Epithelial cell of esophagus (primary cell): ENCODE results near the gene SAG.

Experiments used
- DNase-seq: peaks from one replicate; pipeline ENCODE4 v3.0.0; 2010; ENCODE audit warnings: low read depth
- H3K4me3 ChIP-seq: 2 replicates; pipeline ENCODE4 v1.5.1; 2011; ENCODE audit warnings: mild to moderate bottlenecking, low read length, control low read depth
- TF ChIP-seq, protein P1 (sequence below): IDR thresholded peaks from 2 replicates; pipeline ENCODE4 v1.5.1; 2011; ENCODE audit warnings: low read depth, mild to moderate bottlenecking, low read length, control low read depth, inconsistent platforms; ENCODE audit not compliant: insufficient read depth; ENCODE audit errors: missing control alignments

SAG gene

DNA sequence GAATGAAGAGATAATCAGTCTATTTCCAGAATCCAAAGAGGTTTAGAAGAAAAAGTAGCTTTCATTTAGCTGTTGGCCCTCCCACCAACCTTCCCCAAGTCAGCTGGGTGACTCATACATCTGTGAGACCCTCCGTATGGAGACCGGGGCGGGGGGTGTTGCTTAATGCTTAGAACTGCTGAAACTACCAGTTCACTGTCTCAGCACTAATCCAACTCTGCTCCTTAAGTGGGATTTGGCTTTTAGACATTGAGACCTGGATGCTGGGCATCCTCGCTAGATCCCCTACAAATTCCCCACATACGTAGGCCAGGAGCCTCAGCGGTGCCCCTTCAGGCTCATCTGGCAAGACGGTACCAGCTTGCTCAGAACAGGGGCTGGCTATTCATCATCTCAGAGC lies at the start of gene SAG:
Gene SAG (plus strand): TSS at position 252 of the 400 bp plus-strand sequence. CDS start 1,374 bp downstream, outside the sequence.
- TF ChIP-seq, protein P1, sequence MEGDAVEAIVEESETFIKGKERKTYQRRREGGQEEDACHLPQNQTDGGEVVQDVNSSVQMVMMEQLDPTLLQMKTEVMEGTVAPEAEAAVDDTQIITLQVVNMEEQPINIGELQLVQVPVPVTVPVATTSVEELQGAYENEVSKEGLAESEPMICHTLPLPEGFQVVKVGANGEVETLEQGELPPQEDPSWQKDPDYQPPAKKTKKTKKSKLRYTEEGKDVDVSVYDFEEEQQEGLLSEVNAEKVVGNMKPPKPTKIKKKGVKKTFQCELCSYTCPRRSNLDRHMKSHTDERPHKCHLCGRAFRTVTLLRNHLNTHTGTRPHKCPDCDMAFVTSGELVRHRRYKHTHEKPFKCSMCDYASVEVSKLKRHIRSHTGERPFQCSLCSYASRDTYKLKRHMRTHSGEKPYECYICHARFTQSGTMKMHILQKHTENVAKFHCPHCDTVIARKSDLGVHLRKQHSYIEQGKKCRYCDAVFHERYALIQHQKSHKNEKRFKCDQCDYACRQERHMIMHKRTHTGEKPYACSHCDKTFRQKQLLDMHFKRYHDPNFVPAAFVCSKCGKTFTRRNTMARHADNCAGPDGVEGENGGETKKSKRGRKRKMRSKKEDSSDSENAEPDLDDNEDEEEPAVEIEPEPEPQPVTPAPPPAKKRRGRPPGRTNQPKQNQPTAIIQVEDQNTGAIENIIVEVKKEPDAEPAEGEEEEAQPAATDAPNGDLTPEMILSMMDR: no peak

DNA sequence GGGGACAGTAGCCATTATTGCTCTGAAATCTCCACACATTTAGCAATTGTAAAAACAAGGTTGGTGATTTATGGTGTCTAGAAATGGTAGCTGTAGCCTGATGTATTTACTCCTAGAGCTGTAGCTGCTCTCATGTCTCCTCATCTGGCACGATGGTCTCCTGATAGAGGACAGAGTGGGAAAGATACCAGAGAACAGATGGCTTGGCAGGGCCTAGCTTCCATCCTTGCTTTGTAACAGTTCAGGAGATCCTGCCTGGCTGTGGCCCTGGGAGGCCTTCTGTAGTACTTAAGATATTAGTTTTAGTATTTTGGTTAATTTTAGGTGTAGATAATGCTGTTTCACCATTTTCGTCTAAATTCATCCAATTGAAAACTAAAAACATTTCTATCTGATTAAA lies 49.4 kb upstream of the SAG start:
- TF ChIP-seq, protein P1: no peak
- no peak for DNase-seq
- H3K4me3 ChIP-seq: no peak overlapping the region

More for the DNA sequence above, at the start of gene SAG:
- DNase-seq: no peak
- no peak within 1 kb of the TSS for H3K4me3 ChIP-seq

DNA sequence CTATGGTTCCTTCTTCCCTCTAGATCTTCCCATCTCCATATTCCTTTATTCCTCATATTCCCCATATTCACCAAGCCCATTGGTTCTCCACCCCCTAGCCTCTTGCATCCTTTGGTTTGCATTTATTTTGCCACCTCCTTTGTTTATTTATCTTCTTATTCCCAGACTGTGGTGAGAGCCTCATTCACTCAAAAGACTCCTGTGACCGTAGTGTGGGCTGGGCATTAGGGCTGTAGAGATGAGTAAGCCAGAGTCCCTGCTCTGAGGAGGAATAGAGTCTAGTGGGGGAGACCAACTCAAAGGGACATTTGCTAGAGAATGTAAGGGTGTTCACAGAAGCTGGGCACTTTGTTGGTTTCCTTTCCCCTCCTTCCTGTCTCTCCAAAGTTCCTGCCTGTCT lies 47.9 kb upstream of the SAG start:
- no peak overlapping the region for H3K4me3 ChIP-seq
- DNase-seq: no peak
- TF ChIP-seq, protein P1: no peak

DNA sequence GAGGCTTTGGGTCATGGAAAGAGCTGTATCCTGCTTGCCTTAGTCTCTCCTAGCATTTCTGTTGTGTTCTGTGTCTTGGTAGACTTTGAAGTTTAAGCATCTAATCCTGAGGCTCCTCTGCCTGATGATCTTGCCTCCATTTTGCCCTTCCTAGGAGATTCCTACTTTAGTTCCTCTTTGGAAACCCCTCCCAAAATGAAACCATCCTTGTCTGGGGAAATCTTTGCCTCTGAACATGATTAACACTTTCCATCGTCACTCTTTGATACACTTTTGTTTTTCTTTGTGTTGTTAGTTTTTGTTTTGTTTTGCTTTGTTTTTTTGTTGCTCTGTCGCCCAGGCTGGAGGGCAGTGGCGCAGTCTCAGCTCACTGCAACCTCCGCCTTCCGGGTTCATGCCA lies 47.0 kb upstream of the SAG start:
- TF ChIP-seq, protein P1: no peak
- no peak for DNase-seq
- no peak overlapping the region for H3K4me3 ChIP-seq

DNA sequence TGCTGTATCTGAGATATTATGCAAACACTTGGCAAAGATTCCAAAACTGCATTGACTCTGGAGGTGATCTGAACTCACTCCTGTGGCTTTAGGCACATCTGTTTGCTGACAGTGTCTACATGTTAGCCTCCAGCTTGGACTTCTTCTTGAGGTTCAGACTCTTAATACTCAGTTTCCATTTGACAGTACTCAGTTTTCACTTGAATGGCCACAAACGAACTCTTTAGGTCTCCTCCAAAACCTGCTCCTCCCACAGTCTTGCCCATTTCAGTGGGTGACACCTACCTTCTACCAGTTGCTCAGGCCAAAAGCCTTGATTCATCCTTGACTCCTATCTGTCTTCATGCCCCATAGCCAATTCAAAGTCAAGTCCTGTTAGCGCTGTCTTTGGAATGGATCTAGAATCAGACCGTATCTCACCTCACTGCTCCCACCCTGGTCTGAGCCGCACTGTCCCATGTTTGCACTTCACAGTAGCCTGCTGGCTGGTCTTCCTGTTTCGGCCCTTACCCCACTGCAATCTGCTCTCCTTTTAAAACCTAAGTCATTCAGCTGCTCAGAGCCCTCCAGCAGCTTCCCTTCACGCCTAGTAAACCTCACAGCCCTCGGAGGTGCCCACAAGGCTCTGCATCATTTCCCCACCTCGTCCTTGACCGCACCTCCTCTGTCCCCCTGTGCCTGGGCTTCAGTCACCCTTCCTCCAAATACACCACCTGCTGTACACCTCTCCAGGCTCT lies 45.6 kb upstream of the SAG start:
- no peak for DNase-seq
- TF ChIP-seq, protein P1: no peak
- H3K4me3 ChIP-seq: no peak overlapping the region

DNA sequence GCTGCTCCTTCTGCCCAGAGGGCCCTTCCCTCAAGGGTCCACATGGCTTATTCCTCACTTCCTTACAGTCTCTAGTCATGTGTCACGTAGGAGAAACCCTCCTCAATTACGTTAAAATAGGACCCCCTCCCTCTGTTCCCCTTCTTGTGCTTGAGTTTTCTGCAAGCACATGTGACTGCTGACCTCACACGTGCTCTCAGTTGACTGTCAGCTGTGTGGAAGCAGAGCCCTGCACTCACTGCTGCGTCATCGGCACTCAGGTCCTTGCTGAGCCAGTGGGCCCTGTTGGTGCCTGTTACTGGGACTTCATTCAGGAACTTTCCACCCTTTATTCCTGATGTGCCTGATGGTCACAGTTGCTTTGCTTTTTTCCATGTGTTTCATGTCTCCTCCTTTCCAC lies 45.1 kb upstream of the SAG start:
- no peak for DNase-seq
- H3K4me3 ChIP-seq: no peak overlapping the region
- TF ChIP-seq, protein P1: no peak

DNA sequence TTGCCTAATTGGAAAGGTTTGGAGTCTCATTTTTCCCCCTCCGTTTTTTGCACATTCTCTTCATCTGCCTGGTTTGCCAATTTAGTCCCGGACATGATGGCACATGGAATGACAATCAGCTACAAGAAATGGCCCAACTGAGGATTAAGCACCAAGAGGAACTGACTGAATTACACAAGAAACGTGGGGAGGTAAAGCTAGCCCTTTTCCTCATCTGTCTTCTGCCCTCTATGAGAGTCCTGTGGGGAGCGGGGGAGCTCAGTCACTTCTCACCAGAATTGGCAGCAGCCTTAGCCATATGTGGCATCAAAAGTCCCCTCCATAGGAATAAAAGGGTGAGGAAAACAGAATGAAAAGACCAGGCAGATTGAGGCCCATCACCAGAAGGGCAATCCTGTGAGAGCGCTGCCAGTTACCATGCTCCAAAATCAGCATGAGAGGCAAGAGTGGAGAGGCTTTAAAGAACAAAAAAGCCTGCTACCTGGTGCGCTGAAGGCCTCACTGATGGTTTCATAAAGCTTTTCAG lies 44.5 kb upstream of the SAG start:
- TF ChIP-seq, protein P1: no peak
- no peak for DNase-seq
- no peak overlapping the region for H3K4me3 ChIP-seq
